CD4-positive, alpha-beta T cell treated with Interleukin-10 for 1 hour (primary cell): Measurements from ENCODE around the gene PRR30.

Experiments used
- DNase-seq: peaks from one replicate; pipeline ENCODE4 v3.0.0-alpha.2; 2020

Gene PRR30

DNA sequence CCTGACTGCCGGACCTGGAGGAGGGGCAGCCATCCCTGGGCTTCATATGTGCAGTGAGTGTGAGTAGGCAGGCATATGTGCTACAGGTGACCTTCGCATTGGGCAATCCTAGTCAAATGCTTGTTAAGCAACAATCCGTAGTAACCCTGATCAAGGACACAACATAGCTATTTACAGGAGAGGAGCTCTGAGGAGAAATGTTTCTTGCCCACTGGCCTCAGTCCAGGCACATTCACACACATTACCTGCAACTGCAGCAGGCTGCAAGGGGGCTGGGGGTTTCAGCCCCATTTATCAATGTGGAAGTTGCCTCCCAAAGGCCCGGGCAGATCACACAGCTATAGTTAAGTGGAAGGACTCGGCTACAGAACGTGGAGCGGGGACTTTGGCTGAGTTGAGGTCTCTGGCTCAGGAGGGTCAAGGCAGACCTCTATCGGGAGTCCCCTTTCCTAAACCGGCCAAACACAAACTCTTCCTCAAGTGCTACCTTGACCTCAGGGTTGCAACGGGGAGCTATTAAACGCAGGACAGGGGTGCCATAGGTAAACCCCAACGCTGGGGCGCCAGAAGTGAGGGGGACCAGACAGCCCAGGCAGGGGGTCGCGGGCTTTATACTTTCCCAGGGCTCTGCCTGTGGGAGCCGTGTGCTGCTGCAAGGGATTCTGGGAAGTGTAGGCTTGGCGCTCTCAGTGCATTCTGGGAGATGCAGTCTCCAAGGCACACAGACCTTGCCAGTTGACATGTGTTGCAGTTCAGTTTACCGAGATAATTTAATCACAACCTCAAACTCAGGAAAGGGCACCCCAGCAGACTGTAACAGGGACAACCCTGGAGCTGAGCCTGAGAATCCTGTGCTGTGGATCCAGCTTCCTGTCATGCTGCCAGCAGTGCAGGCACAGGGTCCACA is 43.2 kb downstream of the PRR30 start:
- peak; percentile 61 for DNase-seq

DNA sequence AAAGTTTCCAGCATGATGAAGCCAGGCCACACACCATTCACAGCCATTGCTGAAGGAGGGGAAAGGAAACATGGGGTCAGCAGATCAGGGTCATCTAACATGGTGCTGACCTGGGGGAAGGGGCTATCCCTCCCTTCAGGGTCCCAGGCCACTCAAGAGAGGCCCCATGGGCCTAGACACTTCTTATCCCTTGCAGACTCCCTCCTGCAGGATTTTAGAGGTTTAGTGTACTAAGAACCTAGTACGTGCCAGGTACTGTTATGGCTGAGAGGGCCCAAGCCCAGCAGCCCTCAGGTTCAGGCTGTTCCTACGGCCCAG is 43.8 kb downstream of the PRR30 start:
- no peak for DNase-seq

DNA sequence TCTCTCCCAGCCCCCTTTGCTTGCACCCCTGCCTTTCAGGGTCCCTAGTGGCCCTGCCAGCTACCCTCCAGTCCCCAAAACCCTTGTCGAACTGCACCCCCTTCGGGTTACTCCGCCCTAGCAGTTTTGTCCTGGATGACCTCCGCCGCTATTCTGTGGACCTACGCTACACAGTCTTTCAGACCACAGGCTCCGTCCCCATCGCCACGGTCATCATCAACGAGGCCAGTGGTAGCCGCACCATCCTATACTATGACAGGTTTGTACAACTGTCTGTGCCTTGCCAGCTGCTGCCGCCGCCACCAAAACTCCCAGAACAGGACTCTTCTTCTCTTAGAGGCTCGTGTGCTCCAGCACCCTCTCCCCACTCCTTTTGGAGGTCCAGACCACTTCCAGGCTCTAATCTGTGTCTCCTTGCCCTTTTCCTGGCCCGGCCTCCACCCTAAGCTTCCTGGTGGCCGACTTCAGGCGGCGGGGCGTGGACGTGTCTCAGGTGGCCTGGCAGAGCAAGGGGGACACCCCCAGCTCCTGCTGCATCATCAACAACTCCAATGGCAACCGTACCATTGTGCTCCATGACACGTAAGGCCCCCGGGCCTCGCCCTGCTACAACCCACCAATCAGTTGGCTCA is 44.7 kb downstream of the PRR30 start:
- DNase-seq = no peak

DNA sequence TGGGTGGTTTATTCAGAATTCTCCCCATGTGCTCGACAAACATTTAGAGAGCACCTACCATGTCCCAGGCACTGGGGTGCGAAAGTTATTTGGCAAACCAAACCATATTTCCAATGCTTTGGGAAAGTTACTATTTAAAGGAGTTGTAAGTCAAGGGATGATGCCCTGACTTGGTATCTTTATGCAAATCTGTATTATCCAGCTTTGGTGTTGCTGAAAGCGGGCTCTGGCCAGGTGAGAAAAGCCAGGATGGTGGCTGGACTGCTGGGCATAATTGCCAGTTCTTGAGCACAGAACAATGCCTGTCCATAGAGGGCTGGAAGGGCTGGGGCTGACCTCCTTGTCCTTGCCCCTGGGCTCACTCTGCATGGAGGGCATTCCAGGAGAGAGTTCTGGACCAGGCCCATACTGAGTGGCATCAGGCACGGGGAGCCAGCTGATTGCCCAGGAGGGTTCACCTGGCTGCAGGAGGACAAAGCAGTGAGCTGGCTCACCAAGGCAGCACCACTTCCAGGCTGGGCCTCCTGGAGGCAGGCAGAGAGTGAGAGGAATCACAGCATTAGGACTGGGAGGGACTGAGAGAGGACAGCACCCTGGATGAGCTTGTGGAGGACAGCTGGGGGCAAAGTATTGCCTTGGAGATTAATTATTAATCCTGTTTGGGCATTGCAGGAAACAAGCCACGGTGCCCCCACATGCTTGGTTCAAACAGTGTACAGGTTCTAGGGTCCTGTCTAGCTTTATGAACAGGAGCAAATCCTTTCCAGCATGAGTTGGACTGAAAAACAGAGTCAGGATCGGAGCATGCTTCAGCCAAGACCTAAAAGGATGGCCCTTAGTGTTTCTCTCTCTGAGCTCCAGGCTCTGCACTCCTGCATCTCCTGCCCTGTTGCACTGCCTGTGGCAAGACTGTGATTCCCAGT is 45.5 kb downstream of the PRR30 start:
- DNase-seq = no peak

DNA sequence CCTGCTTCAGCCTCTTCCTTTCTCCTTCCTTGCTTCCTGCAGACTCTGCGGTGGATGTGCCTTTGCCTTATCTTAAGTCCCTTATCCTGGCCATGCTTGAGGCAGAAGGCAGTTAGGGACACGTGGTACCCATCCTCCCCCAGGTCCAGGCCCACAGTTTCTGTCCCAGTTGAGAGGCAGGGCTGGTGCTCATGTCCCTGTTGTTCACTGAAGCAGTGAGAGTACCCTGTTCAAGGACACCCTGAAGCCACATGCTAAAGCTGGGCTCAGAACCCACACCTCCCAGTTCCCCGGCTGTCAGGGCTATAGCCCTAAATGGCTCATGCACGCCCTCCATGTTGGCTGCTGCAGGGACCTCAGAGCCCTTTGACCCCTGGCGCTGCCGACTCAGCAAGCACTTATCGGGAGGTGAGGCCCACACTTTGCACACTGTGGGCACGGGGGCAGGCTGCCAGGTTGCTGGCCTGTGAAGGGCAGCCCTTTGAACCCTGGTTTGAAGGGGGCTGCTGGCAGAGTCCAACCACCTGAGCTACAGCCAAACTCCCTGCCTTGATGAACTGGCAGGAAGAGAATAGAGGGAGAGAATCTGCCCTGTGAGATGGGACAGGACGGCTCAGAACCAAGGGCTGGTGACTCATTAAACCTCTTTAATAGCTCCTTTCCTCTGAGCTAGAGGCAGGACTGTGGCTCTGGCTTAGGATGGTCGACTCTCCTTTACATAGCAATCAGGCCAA is 46.3 kb downstream of the PRR30 start:
- DNase-seq = no peak

DNA sequence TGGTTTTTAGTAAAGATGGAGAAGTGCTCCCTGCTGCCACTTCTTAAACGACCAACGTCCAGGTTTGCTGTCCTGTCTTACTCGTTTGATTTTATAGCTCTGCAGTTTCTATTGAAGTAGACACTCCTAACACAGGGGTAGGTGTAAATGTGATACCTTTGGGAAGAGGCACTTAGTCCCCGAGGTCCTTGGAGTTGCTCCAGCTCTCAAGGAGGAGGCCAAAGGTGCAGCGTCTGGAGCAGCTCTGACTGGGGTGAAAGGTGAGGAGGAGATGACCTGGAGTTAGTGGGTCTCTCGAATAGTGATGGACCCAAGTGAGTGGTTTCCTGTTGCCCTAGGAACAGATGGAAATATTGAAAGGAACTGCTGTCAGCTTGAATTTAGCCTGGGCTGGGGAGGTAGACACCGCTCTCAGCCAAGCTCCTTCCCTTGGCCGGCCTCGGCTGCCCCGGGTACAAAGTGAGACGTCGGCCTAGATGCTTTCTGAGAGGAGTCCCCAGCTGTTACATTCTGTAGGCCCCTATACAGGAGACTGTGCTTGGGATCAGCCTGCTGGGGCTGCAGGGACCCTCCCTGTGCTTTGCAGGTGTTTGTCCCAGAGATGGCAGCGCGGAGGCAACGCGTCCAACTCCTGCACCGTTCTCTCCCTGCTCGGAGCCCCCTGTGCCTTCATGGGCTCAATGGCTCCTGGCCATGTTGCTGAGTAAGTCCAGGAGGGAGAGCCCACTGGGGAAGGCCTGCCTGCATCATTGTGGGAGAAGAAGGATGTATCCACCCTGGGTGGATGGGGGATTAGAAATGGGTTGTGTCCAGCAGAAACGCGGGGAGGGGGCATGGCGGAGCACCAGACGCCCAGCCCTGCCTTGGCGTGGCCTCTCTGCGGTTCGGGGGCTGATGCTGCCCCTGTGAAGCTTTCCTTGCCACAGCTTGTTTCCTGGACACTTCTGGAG is 47.2 kb downstream of the PRR30 start:
- DNase-seq = no peak

DNA sequence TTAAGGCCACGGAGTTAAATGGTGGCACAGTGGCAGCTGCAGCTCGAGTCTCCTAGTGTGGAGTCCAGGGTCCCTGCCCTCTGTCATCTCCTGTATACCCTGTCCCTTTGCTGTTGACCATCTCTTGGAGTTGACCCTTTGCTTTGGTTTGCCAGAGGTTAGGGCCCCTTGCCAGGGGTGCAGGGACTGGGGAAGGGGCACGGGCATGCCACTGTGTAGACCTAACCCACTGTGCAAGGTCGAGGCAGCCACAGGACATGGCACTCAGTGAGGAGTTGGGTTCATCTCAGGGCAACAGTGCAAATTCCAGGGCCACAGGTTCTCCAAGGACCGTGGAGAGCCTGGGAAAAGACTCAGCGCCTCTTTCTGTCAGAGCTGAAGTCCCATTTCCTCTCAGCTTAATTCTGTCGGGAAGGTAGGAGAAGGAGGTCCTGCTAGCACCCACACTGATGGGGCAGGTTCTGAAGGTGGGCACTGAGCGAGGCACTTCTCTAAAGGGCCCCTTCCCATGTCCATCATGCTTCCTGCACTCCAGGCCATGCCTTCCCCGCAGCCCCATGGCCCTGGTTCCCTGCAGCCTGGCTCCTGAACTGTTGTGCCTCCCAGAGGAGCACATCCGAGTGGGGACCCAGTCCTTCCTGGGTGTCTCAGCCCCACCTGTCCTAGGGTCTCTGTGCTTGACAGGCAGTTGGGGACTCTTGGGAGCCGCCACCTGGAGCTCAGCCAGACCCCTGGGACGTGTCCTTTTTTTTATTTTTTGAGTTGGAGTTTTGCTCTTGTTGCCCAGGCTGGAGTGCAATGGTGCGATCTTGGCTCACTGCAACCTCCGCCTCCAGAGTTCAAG is 49.9 kb downstream of the PRR30 start:
- DNase-seq = no peak

DNA sequence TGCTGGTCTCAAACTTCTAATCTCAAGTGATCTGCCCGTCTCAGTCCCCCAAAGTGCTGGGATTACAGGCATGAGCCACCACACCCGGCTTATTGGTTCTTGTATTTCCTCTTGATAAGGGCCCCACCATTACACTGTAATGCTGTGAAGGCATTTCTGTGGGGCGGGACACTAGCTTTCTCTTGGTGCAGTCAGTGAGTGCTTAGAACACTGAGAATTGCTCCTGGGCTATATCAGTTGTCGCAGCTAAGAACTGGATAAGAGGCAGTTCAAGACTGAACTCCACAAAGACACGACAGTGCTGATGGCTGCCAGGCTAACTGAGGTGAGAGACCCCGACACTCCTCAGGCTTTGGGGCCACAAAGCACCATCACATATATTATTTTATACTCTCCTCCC is 50.6 kb downstream of the PRR30 start:
- no peak for DNase-seq

DNA sequence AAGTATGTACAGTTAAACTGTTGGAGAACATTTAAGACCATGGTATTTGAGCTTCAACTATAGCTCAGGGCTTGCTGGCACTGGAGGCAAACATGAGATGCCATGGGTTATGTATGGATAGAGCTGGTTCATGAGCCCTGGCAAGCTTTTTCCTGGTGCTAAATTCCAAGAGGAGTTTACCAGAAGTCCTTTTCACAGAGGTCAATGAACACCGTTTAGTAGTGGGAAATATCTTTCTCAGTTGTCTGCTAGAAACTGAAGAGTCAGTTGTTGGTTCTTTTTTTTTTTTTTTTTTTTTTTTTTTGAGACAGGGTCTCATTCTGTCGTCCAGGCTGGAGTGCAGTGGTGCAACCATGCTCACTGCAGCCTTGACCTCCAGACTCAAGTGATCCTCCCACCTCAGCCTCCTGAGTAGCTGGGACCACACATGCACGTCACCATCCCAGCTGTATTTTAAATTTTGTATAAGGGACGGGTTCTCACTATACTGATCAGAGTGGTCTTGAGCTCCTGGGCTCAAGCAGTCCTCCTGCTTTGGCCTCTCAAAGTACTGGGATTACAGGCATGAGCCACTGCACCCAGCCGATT is 51.3 kb downstream of the PRR30 start:
- no peak for DNase-seq
